HG03469 (cell line): ENCODE data around the gene SIK3.
"Not testable (repeated sequence)": the region's sequence is repeated elsewhere in the genome, so short reads cannot be mapped to it uniquely, and the experiment has no call there.

Source experiments
- ATAC-seq: cut with Tn5 transposase; IDR thresholded peaks from one replicate; pipeline ENCODE4 v1.9.1; 2021; ENCODE audit warnings: mild to moderate bottlenecking, moderate library complexity, moderate number of reproducible peaks; ENCODE audit not compliant: unreplicated experiment

The SIK3 gene

GRCh38 chr11:116851626-116852025 is 246.6 kb downstream of the SIK3 start:
- ATAC-seq = no peak

GRCh38 chr11:116849486-116849885 is 248.7 kb downstream of the SIK3 start:
- no peak for ATAC-seq

- no peak for ATAC-seq
Measured at GRCh38 chr11:116849060-116849459, 249.2 kb downstream of the SIK3 start.

GRCh38 chr11:116847612-116848011 is 250.6 kb downstream of the SIK3 start:
- ATAC-seq = no peak

GRCh38 chr11:116844722-116845121 is 253.5 kb downstream of the SIK3 start:
- no peak for ATAC-seq

GRCh38 chr11:116843661-116844060 is 254.6 kb downstream of the SIK3 start:
- ATAC-seq = no peak

- ATAC-seq = no peak
Measured at GRCh38 chr11:116842909-116843308, 255.3 kb downstream of the SIK3 start.

- no peak for ATAC-seq
Measured at GRCh38 chr11:116842117-116842516, 256.1 kb downstream of the SIK3 start.

GRCh38 chr11:116840746-116841296 is 257.4 kb downstream of the SIK3 start:
- ATAC-seq = no peak

GRCh38 chr11:116840224-116840745 is 257.9 kb downstream of the SIK3 start:
- ATAC-seq = no peak

GRCh38 chr11:116838321-116839084 is 259.7 kb downstream of the SIK3 start:
- ATAC-seq = no peak

- no peak for ATAC-seq
Measured at GRCh38 chr11:116837231-116838091, 260.8 kb downstream of the SIK3 start, which contains the start of gene APOA1. TSS of gene APOA1 (minus strand) at chr11:116837622. CDS start at chr11:116837387, 235 bp downstream.

GRCh38 chr11:116836632-116836991 is 261.6 kb downstream of the SIK3 start:
- no peak for ATAC-seq

- ATAC-seq = peak; percentile 61
Measured at GRCh38 chr11:116835791-116836631, 262.2 kb downstream of the SIK3 start.

GRCh38 chr11:116835042-116835772 is 263.0 kb downstream of the SIK3 start:
- ATAC-seq = no peak

- ATAC-seq = not testable (repeated sequence)
Measured at GRCh38 chr11:116834535-116835041, 263.6 kb downstream of the SIK3 start.

- ATAC-seq = no peak
Measured at GRCh38 chr11:116833816-116834534, 264.3 kb downstream of the SIK3 start.

GRCh38 chr11:116833491-116833815 is 264.8 kb downstream of the SIK3 start:
- ATAC-seq = no peak
